Activated CD4-positive, alpha-beta memory T cell treated with anti-CD3 and anti-CD28 coated beads for 36 hours (primary cell): ENCODE results near the gene OSCP1. TPM values are rescaled to one million over a fixed set of nuclear protein-coding genes. Genes with fewer than 3 reads are reported as not detected.

Source experiments
- CTCF ChIA-PET: fragments of 350-600 bp; sonication (Branson Sonifier 250); formaldehyde crosslinking; loops from one replicate; lab custom pipeline; 2021; ENCODE audit warnings: antibody characterized with exemption, inconsistent platforms; lab: Charles Lee
- POLR2A ChIA-PET: fragments of 350-600 bp; sonication (Branson Sonifier 250); formaldehyde crosslinking; loops from one replicate; lab custom pipeline; 2021; ENCODE audit warnings: antibody characterized with exemption; lab: Charles Lee
- DNase-seq: peaks from one replicate; pipeline ENCODE4 v3.0.0-alpha.2; 2020
- H3K27ac Mint-ChIP-seq: one replicate; pipeline ENCODE4 v1.8.0; 2021; ENCODE audit warnings: mixed read lengths
- H3K27me3 Mint-ChIP-seq: one replicate; pipeline ENCODE4 v1.8.0; 2021; ENCODE audit warnings: mixed read lengths
- H3K36me3 Mint-ChIP-seq: one replicate; pipeline ENCODE4 v1.8.0; 2021; ENCODE audit warnings: mixed read lengths
- H3K4me1 Mint-ChIP-seq: one replicate; pipeline ENCODE4 v1.8.0; 2021; ENCODE audit warnings: low read depth, mixed read lengths
- H3K4me3 Mint-ChIP-seq: one replicate; pipeline ENCODE4 v1.8.0; 2021; ENCODE audit warnings: mild to moderate bottlenecking, mixed read lengths
- H3K9me3 Mint-ChIP-seq: one replicate; pipeline ENCODE4 v1.8.0; 2021; ENCODE audit warnings: mixed read lengths
- intact Hi-C: fragments of 100-400 bp; cut with micrococcal nuclease; formaldehyde crosslinking; loops from one replicate; pipeline ENCODE4 v1.15.1; 2023
- total RNA-seq, 2 experiments: library from RNA; stranded (reverse); gene quantifications; one replicate each; pipeline ENCODE4 v1.2.3, GENCODE V29; 2021

OSCP1 gene
- total RNA-seq, 2 experiments from 2014 or later, result 1.8 to 2.7 TPM

GRCh38 chr1:36387141-36387949 is 62.9 kb downstream of the OSCP1 start:
- Mint-ChIP-seq H3K9me3 (no peaks in the 10 kb centered on the region), H3K27ac (peak overlapping the region; percentile 100), H3K36me3 (peaks cover 22% of the 10 kb centered on the region), H3K27me3 (no peaks in the 10 kb centered on the region), H3K4me1 (peaks cover 40% of the 10 kb centered on the region), H3K4me3 (peak overlapping the region; percentile 93)
- ChIA-PET POLR2A (interaction anchor here (0.7 to 3.3 kb wide), 17 partner anchors 7 to 238 kb away, joined by 3 to 84 read pairs (median 4); partner anchors contain the start of genes EVA1B, LSM10, MRPS15 and SH3D21), CTCF (interaction anchor here (0.5 to 6.8 kb wide), 12 partner anchors 10 to 237 kb away, joined by 3 to 66 read pairs (median 4); partner anchors contain the start of gene LSM10)
- intact Hi-C loops, result loop anchor here (2.0 to 5.0 kb wide), 2 partner anchors 71 to 1090 kb away; no protein-coding TSS in a partner anchor
- DNase-seq, result peak; percentile 30

GRCh38 chr1:36386265-36387140 is 63.7 kb downstream of the OSCP1 start:
- H3K9me3 Mint-ChIP-seq, result no peaks in the 10 kb centered on the region
- H3K4me1 Mint-ChIP-seq, result peaks cover 48% of the 10 kb centered on the region
- ChIA-PET POLR2A (interaction anchor here (0.7 to 3.3 kb wide), 21 partner anchors 8 to 237 kb away, joined by 3 to 84 read pairs (median 4); partner anchors contain the start of genes EVA1B, LSM10, MRPS15 and OSCP1), CTCF (interaction anchor here (0.5 to 6.8 kb wide), 13 partner anchors 10 to 237 kb away, joined by 3 to 66 read pairs (median 4); partner anchors contain the start of gene LSM10)
- intact Hi-C loops, result loop anchor here (1.0 to 5.0 kb wide), 9 partner anchors 11 to 1091 kb away; partner anchors contain the start of genes LSM10, THRAP3 and TRAPPC3
- peak; percentile 96 for DNase-seq
- peak overlapping the region; percentile 93 for H3K4me3 Mint-ChIP-seq
- no peaks in the 10 kb centered on the region for H3K27me3 Mint-ChIP-seq
- H3K27ac Mint-ChIP-seq, result peak overlapping the region; percentile 100
- H3K36me3 Mint-ChIP-seq, result peaks cover 16% of the 10 kb centered on the region

- H3K9me3 Mint-ChIP-seq, result no peaks in the 10 kb centered on the region
- H3K27me3 Mint-ChIP-seq, result no peaks in the 10 kb centered on the region
- H3K4me1 Mint-ChIP-seq, result peaks cover 56% of the 10 kb centered on the region
- intact Hi-C loops, result loop anchor here (1.0 to 5.0 kb wide), 9 partner anchors 12 to 1092 kb away; partner anchors contain the start of genes LSM10, THRAP3 and TRAPPC3
- peak; percentile 99 for DNase-seq
- H3K36me3 Mint-ChIP-seq, result peaks cover 8% of the 10 kb centered on the region
- POLR2A ChIA-PET, result interaction anchor here (0.8 to 3.3 kb wide), 21 partner anchors 8 to 236 kb away, joined by 3 to 84 read pairs (median 5); partner anchors contain the start of genes LSM10, OSCP1, SH3D21 and TRAPPC3
- CTCF ChIA-PET, result interaction anchor here (0.5 to 6.8 kb wide), 12 partner anchors 9 to 236 kb away, joined by 3 to 66 read pairs (median 4); partner anchors contain the start of gene LSM10
- peak within 1 kb of the TSS; percentile 100 for H3K27ac Mint-ChIP-seq
- H3K4me3 Mint-ChIP-seq, result peak within 1 kb of the TSS; percentile 93
Measured at GRCh38 chr1:36385410-36386264, 64.6 kb downstream of the OSCP1 start, which contains the start of gene STK40. Gene STK40 (minus strand): TSS chr1:36385924. CDS start chr1:36361332, 24,592 bp downstream.

GRCh38 chr1:36384542-36385409 is 65.5 kb downstream of the OSCP1 start:
- peaks cover 7% of the 10 kb centered on the region for H3K36me3 Mint-ChIP-seq
- peak; percentile 67 for DNase-seq
- peak overlapping the region; percentile 88 for H3K27ac Mint-ChIP-seq
- peaks cover 65% of the 10 kb centered on the region for H3K4me1 Mint-ChIP-seq
- H3K27me3 Mint-ChIP-seq, result no peaks in the 10 kb centered on the region
- intact Hi-C loops, result loop anchor here (5.0 kb wide), 1 partner anchor 1093 kb away; no protein-coding TSS in a partner anchor
- POLR2A ChIA-PET, result interaction anchor here (0.8 to 2.1 kb wide), 6 partner anchors 11 to 64 kb away, joined by 3 to 11 read pairs (median 4); partner anchors contain the start of gene LSM10
- CTCF ChIA-PET, result interaction anchor here (0.7 to 6.8 kb wide), 4 partner anchors 12 to 99 kb away, joined by 3 to 66 read pairs (median 4); no protein-coding TSS in a partner anchor
- peak overlapping the region; percentile 93 for H3K4me3 Mint-ChIP-seq
- H3K9me3 Mint-ChIP-seq, result no peaks in the 10 kb centered on the region

GRCh38 chr1:36383240-36383639 is 67.0 kb downstream of the OSCP1 start:
- Mint-ChIP-seq H3K27ac (peak overlapping the region; percentile 15), H3K4me1 (peaks cover 76% of the 10 kb centered on the region), H3K9me3 (no peaks in the 10 kb centered on the region), H3K36me3 (peaks cover 8% of the 10 kb centered on the region), H3K4me3 (no peak overlapping the region), H3K27me3 (no peaks in the 10 kb centered on the region)
- ChIA-PET POLR2A (no interaction called here), CTCF (interaction anchor here (1.2 to 1.5 kb wide), 3 partner anchors 14 to 234 kb away, joined by 3 to 12 read pairs (median 3); partner anchors contain the start of gene TRAPPC3)
- intact Hi-C loops, result no loop called here
- no peak for DNase-seq

GRCh38 chr1:36382669-36383068 is 67.6 kb downstream of the OSCP1 start:
- intact Hi-C loops, result no loop called here
- H3K4me3 Mint-ChIP-seq, result no peak overlapping the region
- H3K27me3 Mint-ChIP-seq, result no peaks in the 10 kb centered on the region
- no peak overlapping the region for H3K27ac Mint-ChIP-seq
- ChIA-PET POLR2A (no interaction called here), CTCF (interaction anchor here (1.2 to 1.5 kb wide), 3 partner anchors 14 to 233 kb away, joined by 3 to 12 read pairs (median 3); partner anchors contain the start of gene TRAPPC3)
- no peak for DNase-seq
- H3K9me3 Mint-ChIP-seq, result no peaks in the 10 kb centered on the region
- peaks cover 78% of the 10 kb centered on the region for H3K4me1 Mint-ChIP-seq
- peaks cover 8% of the 10 kb centered on the region for H3K36me3 Mint-ChIP-seq

GRCh38 chr1:36382231-36382630 is 68.0 kb downstream of the OSCP1 start:
- POLR2A ChIA-PET, result no interaction called here
- no peak for DNase-seq
- CTCF ChIA-PET, result interaction anchor here (0.6 to 1.5 kb wide), 3 partner anchors 13 to 103 kb away, joined by 3 to 12 read pairs (median 5); no protein-coding TSS in a partner anchor
- peaks cover 8% of the 10 kb centered on the region for H3K36me3 Mint-ChIP-seq
- intact Hi-C loops, result no loop called here
- no peaks in the 10 kb centered on the region for H3K27me3 Mint-ChIP-seq
- H3K27ac Mint-ChIP-seq, result no peak overlapping the region
- no peak overlapping the region for H3K4me3 Mint-ChIP-seq
- peaks cover 77% of the 10 kb centered on the region for H3K4me1 Mint-ChIP-seq
- H3K9me3 Mint-ChIP-seq, result no peaks in the 10 kb centered on the region

GRCh38 chr1:36381405-36381804 is 68.8 kb downstream of the OSCP1 start:
- Mint-ChIP-seq H3K4me1 (peaks cover 71% of the 10 kb centered on the region), H3K4me3 (no peak overlapping the region), H3K27ac (peak overlapping the region; percentile 43), H3K27me3 (no peaks in the 10 kb centered on the region), H3K36me3 (peaks cover 8% of the 10 kb centered on the region), H3K9me3 (no peaks in the 10 kb centered on the region)
- intact Hi-C loops, result no loop called here
- POLR2A ChIA-PET, result no interaction called here
- no peak for DNase-seq
- CTCF ChIA-PET, result interaction anchor here (0.6 kb wide), 2 partner anchors 103 to 232 kb away, joined by 4 to 5 read pairs; partner anchors contain the start of gene TRAPPC3

GRCh38 chr1:36380782-36381181 is 69.5 kb downstream of the OSCP1 start:
- POLR2A ChIA-PET, result no interaction called here
- peaks cover 11% of the 10 kb centered on the region for H3K36me3 Mint-ChIP-seq
- intact Hi-C loops, result no loop called here
- H3K9me3 Mint-ChIP-seq, result no peaks in the 10 kb centered on the region
- H3K4me3 Mint-ChIP-seq, result no peak overlapping the region
- H3K27ac Mint-ChIP-seq, result peak overlapping the region; percentile 43
- CTCF ChIA-PET, result no interaction called here
- peaks cover 77% of the 10 kb centered on the region for H3K4me1 Mint-ChIP-seq
- DNase-seq, result no peak
- no peaks in the 10 kb centered on the region for H3K27me3 Mint-ChIP-seq
